Stimulated activated CD8-positive, alpha-beta memory T cell treated with anti-CD3 and anti-CD28 coated beads, Interleukin-4, amount 100 ng/mL, for 48 hours (primary cell): ENCODE results near the gene CCSER1.

Experiments
- DNase-seq: peaks from one replicate; pipeline ENCODE4 v3.0.0-alpha.2; 2020

Gene CCSER1

DNA sequence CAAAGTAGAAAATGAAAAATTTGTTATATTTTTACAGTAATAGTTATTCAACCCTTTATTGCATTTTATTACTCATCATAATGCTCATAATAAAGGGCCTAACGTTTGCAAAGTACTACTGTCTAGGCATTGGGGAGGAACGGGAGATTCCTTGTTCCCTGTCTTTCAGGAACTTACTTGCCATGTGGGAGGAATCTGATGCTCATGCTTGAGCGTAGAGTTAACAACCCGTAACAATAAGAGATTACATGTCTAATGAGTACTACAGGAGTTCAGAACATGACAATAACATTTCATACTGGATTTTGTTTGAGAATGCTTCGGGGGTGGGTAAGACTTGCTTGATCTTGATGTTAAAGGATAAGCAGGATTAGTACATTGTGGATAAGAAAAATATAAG, 2.9 kb downstream of the CCSER1 start:
- DNase-seq: no peak

DNA sequence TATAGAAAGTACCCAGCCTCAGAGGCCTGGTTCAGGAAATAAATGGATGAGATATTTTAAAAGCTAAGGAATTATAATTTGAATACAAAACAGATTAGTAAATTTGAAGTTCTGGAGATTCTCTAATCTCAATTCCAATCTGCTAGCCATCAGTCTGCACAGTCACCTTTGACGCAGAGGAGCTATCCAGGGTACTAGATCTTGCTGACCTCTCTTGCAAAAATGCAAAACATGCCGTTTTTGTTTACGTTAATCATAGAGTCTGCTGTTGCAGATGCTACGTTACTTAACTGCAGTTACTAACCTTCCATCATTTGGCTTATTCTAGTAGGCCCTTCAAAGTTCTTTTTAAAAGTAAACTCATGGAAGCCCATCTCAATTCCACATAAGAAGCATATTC, 10.4 kb downstream of the CCSER1 start:
- no peak for DNase-seq

- DNase-seq: no peak
Measured at GRCh38 chr4:90142081-90142480, 14.9 kb downstream of the CCSER1 start.

- no peak for DNase-seq
Measured at GRCh38 chr4:90145319-90145718, 18.1 kb downstream of the CCSER1 start.

DNA sequence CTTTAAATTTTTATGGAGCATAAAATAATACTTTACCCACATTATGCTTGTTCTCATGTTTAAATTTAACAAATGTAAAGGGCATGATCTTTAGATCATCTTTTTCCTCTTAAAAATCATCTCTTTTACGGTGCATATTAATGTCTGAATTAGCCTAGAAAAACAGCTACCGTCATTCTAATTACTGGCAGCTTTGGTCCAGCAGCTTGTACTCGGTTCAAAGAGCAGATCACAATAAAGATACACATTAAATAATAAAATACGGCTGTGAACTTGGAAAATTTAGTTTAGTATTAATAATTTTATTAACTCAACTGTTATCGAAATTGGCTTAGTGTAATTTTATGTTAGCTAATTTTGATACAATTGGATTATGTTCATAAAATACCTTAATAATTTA, 19.1 kb downstream of the CCSER1 start:
- DNase-seq: no peak

DNA sequence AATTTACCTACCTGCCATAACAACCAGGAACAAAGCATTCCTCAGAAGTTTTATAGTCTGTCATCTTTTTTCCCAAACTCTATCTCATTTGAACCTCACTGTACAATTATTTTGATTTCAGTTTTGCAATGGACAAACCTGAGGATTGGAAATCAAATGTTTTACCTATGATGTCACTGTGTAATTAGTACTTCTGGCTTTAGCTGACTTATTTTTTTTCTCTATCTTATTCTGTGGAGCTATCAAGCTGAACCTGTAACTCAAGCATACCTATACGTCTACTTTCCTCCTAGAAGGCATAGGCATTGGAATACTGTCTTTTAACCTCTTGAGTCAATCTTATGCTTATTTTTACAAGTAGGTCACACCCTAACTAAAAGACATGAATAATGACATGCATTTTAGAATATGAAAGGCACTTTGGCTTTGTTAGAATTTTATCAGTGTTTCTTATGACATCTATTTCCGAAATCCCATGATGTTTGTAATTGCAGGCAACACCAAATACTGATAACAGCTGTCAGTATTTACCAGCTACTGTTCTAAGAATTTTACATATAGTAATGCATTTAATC, 21.5 kb downstream of the CCSER1 start:
- DNase-seq: no peak

DNA sequence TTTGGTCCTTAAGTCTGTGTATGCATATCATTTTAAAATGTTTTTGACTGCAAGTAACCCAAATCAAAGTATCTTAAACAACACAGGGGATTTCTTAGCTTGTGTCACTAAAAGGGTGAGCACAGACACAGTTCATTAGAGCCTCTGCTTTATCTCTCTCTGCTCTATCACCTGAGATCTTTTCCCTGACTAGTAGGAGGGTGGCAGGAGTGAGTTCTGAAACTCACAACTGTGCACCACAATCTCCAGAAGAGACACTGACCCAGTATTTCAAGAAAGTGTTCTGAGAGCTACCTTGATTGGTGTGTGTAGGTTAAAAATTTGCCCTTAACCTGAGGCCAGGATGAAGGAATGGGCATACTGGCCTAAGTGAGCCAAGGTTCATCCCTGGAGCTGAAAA, 24.8 kb downstream of the CCSER1 start:
- no peak for DNase-seq

GRCh38 chr4:90159193-90159592, 32.0 kb downstream of the CCSER1 start:
- no peak for DNase-seq

DNA sequence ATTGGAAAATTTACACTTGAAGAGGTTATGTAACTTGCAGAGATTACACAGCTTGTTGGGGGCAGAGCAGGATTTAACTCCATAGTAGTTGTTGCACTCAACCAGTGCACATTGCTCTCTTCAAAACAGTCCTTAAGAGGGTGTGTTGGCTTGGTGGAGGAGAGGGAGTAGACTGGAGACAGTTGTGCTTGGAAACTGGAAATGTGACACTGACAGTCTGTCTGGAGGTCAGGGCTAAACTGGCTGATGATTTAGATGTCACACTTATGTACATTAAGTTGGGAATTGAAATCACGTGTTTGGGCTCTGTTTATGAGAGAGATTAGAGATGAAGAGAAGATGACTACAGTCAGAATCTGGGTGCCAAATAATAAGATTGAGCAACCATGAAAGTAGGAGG, 32.9 kb downstream of the CCSER1 start:
- no peak for DNase-seq

DNA sequence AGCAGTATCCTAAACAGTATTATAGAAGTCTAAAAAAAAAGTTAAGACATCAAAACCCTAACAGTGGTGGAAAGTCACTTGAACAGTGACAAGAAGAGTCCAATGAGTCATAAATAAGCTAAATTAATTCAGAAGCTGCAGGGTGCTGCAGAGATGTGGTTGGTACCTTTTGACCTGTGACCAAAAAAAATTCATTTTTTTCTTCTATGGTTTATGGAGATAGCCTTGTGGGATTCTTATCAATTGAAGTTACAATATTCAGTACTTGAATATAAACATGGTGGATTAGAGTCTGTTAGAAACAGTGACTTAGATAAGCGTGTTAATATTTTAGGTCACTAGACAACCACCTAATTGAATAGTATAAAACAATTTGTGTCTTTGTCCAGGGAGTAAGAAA, 35.4 kb downstream of the CCSER1 start:
- DNase-seq: no peak

- no peak for DNase-seq
Measured at GRCh38 chr4:90163872-90164271, 36.7 kb downstream of the CCSER1 start.

DNA sequence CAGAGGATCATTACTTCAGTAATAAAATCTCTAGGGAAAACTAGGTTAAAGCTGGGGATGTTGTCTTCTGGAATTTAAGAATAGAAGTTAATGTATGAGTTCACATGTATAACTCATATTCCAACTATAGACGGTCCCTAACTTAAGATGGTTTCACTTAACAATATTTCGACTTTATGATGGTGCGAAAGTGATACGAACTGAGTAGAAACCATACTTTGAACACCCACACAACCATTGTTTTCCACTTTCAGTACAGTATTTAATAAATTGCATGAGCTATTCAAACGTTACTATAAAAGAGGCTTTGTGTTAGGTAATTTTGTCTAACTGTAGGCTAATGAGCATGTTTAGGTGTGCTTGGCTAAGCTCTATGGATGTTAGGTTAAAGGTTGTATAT, 38.7 kb downstream of the CCSER1 start:
- DNase-seq: no peak

- DNase-seq: no peak
Measured at GRCh38 chr4:90171491-90171890, 44.3 kb downstream of the CCSER1 start.

DNA sequence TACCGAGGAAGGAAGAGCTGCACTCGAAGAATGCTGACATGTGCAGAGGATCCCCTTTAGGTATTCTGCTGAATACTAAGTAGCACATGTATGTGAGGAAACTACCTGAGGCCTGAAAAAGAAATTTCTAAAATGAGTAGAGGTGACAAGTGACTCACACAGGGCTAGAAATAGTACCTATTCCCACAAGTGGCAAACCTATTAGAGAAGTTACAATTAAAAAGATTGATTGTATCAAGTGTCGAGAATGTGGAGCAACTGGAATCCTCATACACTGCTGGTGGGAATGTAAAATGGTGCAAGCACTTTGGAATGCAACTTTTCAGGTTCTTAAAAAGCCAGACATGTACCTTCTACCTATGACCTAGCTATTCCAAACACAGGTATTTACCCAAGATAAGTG, 47.4 kb downstream of the CCSER1 start:
- no peak for DNase-seq

DNA sequence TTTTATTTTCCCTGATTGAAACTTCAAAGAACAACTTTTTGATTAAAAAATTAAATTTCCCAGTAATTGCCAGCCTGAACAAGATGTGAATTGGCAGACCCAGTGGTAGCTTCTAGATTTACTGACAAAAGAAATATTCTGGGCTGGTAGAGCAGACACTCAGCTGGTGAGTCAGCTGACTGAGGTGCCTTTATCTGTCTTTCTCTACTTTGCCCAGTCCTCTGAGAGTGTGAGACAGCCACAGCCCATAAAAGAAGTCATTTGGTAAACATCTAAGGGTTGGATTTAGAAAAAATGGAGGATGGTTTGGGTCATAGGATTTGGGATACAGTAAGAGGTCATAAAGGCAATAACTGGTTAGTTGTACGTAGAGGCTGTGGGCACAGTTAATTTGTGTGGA, 54.5 kb downstream of the CCSER1 start:
- DNase-seq: no peak

- no peak for DNase-seq
Measured at GRCh38 chr4:90183254-90183653, 56.1 kb downstream of the CCSER1 start.

DNA sequence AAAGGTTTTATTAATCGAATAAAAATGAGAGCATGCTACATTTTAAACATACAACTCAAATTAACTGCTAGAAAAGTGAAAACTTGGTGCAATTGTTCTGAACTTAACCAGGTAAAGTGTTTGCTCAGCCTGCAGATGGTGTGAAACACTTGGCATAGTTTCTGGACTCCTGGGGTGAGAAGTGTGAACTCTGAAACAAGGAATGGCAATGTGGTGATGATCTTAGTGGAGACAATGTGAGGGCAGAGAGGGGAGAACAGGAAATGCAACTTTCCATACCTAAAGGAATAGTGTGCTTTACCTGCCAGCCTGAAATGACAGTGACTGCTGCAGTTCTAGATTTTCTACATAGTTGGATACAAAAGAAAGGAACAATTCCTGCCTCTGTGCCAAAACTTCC, 57.4 kb downstream of the CCSER1 start:
- no peak for DNase-seq

DNA sequence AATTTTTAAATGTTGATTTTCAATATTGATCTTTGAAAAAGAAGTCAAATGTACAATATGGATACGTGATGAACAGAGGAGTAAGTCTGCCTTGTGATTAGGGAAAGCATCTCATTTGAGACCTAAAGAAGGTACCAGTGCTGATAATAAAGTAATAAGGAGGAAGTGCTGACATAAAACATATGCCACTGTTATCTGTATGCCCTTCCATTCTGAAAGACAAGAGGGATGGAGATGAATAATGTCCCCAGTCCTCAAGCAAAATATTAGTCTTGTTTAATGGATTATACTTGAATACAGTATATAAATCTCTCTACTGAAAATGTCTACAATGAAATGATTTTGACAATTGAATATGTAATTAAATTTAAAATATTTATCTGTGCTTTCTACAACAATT, 58.2 kb downstream of the CCSER1 start:
- no peak for DNase-seq

DNA sequence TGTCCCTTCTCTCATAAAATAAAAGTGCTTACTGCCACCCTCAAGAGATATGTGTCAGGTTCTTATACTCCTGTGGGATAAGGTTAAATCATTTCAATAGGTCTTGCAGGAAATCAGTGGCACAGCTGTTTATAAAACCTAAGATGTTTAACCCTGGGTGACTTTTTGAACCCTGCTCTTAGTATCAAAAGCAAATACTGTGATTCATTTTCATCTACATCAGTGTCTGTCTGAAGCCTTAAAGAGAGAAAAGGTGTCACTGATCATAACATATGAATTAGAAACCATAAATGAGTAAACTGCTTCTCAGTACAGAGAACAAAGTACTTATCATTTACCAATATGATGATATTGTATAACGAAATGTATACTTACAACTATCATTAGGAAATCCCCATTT, 59.0 kb downstream of the CCSER1 start:
- no peak for DNase-seq

DNA sequence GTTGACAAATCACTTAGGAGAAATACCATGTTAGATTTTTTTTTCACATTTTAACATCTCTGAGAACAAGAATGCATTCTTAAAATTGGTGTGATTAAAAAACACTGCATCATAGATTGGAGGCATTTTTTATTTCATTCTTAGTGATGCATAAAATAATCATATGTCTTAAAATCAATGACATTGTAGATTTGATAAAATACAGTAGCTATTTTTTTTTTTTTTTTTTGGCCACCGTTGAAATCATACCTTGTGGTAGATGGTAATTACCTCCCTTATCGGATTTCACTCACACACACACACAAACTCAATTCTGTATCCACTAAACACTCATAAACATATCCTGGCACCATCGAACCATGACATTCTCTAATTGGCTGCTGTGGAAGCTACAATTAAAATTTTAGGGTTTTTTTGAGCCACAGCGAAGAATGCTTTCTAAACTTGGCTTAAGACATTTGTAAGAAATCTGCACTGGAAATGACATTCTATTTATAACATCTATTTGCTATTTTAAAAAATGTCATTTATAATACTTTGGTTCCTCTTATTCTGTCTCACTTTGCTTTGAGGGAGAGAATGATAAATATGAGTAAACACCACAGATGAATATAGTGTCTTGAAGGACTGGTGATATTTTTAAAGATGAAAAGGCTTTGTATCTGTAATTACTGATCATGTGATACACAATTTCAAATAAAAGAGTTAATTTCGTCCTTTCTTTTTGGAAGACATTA, 60.1 kb downstream of the CCSER1 start:
- no peak for DNase-seq

DNA sequence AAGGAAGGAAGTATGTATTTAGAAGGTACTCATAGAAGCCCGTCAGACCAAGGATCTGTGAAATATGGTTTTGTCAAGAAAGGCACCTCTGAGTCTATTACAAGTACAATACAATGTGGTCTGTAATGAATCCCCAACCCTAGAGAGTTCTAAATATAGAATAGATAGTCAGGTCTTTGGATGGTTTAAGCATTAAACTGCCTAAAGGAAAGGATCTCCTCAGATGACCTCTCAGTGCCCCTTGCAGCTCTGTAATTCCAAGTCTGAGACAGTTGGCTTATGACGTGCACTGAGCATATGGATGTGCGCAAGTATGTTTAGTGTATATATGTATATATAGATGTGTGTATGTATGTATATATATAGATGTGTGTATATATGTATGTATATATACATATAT, 62.0 kb downstream of the CCSER1 start:
- no peak for DNase-seq

DNA sequence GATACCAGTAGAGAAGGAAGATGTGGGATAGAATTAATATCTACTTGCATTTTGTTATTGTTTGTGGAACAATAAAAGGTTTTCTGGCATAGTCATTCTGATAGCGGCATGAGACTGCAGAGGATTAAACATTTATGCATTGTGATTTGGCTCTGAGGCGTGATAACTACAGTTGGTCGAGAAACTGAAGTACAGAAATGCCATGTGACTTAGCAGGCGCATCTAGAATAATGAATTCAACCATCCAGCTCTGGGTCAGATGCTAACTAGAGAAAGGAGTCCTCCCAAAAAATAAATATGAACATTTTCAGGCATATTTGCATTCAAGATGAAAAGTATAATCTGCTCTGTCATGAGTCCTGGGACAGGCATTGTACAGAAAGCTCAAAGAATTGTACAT, 62.8 kb downstream of the CCSER1 start:
- no peak for DNase-seq

GRCh38 chr4:90190525-90190924, 63.3 kb downstream of the CCSER1 start:
- no peak for DNase-seq

DNA sequence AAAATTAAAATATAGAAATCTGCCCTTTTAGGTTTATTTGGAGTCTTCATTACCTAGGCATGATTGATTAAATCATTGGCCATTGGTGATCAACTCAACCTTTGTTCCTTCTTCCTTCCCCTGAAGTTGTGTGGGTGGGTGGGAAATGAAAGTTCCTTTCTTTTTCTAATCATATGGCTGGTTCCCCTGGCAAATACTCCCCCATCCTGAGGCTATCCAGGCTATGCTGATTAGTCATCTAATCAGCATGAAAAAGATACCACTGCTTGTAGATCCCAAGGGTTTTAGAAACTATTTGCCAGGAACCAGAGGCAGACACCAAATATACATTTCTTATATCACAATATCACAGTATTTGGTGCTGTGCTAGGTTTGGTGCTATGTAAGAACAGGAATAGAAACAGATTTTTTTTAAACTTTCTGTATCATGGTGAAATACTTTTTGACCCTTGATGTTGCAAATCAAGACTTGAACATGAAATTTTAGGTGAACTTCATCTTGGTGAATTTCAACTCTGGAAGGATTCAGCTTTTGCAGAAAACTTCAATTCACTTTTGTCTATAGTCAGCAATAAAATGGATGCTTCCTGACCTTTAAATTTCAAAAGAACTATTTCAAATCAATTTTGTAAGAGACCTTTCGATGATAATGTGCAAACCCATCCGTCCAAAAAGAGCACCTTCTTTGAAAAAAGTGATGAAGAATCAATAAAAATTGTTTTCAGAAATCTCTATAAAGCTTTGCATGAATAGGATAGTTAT, 71.1 kb downstream of the CCSER1 start:
- DNase-seq: no peak
